ENCODE data around the gene CD52.
"Not testable (repeated sequence)": the region's sequence is repeated elsewhere in the genome, so short reads cannot be mapped to it uniquely, and the experiment has no call there.

The CD52 gene

GRCh38 chr1:26300578-26301275 is 17.0 kb upstream of the CD52 start:
- no peak for DNase-seq (ENCODE audit: low read depth in 2 of 2)

- no peak for DNase-seq (ENCODE audit: low read depth in 2 of 2)
Measured at GRCh38 chr1:26302733-26303405, 14.9 kb upstream of the CD52 start.

- DNase-seq (ENCODE audit: low read depth in 2 of 2) = no peak
Measured at GRCh38 chr1:26305667-26306289, 12.0 kb upstream of the CD52 start.

- peak; percentile 80 to 88 for DNase-seq (ENCODE audit: low read depth in 2 of 2)
Measured at GRCh38 chr1:26306290-26307229, 11.2 kb upstream of the CD52 start, which contains the start of gene UBXN11. Gene UBXN11 (minus strand): TSS chr1:26306636. CDS start chr1:26302883, 3,753 bp downstream.

GRCh38 chr1:26307363-26307781 is 10.4 kb upstream of the CD52 start:
- DNase-seq (ENCODE audit: low read depth in 2 of 2) = no peak

GRCh38 chr1:26307966-26308899 is 9.5 kb upstream of the CD52 start:
- DNase-seq (ENCODE audit: low read depth in 2 of 2) = not testable (repeated sequence)

GRCh38 chr1:26314501-26314900 is 3.3 kb upstream of the CD52 start:
- no peak for DNase-seq (ENCODE audit: low read depth in 2 of 2)

- DNase-seq (ENCODE audit: low read depth in 2 of 2) = no peak
Measured at GRCh38 chr1:26315874-26316850, 1.6 kb upstream of the CD52 start.

- DNase-seq (ENCODE audit: low read depth in 2 of 2) = no peak
Measured at GRCh38 chr1:26317146-26317545, 612 bp upstream of the CD52 start.

GRCh38 chr1:26318338-26319064 is 743 bp downstream of the CD52 start:
- no peak for DNase-seq (ENCODE audit: low read depth in 2 of 2)

- DNase-seq (ENCODE audit: low read depth in 2 of 2) = no peak
Measured at GRCh38 chr1:26320896-26321295, 3.1 kb downstream of the CD52 start.

GRCh38 chr1:26321315-26322041 is 3.7 kb downstream of the CD52 start:
- DNase-seq (ENCODE audit: low read depth in 2 of 2) = peak; percentile 85 to 90

GRCh38 chr1:26322042-26322331 is 4.2 kb downstream of the CD52 start:
- DNase-seq (ENCODE audit: low read depth in 2 of 2) = no peak

- no peak for DNase-seq (ENCODE audit: low read depth in 2 of 2)
Measured at GRCh38 chr1:26323382-26323781, 5.6 kb downstream of the CD52 start.

- no peak for DNase-seq (ENCODE audit: low read depth in 2 of 2)
Measured at GRCh38 chr1:26324550-26324949, 6.8 kb downstream of the CD52 start.

GRCh38 chr1:26327956-26328362 is 10.2 kb downstream of the CD52 start:
- no peak for DNase-seq (ENCODE audit: low read depth in 2 of 2)

- DNase-seq (ENCODE audit: low read depth in 2 of 2) = no peak
Measured at GRCh38 chr1:26328597-26328996, 10.8 kb downstream of the CD52 start.

- not testable (repeated sequence) for DNase-seq (ENCODE audit: low read depth in 2 of 2)
Measured at GRCh38 chr1:26329380-26329779, 11.6 kb downstream of the CD52 start.

Data from activated CD8-positive, alpha-beta memory T cell treated with anti-CD3 and anti-CD28 coated beads for 4 hours (primary cell).